GM18868 (cell line): ENCODE measurements around the gene DUS1L.

Experiments used
- ATAC-seq: cut with Tn5 transposase; IDR thresholded peaks from one replicate; pipeline ENCODE4 v1.9.1; 2021; ENCODE audit warnings: mild to moderate bottlenecking, moderate library complexity; ENCODE audit not compliant: unreplicated experiment

DUS1L gene

DNA sequence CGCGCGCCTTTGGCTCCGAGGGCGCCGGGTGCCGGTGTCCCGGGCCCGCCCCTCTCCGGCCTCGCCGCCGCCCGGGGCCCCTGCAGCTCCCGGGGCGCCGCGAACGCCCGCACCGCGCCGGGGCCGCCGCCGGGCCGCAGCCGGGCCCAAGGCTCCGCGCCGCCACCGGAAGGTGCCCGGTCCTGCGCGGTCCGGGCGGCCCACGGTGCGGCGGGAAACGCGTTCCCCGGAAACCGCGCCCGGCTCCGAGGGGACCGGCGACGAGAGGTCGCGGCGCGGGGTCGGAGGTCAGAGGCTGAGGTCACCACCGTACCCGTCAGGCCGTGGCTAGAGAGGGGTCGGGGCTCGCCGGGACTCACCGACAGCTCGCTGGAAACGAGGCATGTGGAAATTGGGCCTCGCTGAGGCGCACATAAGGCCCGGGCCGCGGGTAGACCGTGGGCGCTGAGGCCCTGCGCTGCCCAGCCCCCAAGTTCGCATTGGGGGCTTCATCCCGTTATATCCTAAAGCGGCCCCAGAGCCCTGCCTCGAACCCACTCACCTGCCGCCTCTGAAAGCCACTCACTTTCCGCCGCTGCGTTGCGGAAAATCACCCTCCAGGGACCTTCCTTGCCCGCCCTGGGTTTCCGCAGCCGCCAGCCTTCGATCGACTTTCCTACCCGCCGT, at the start of gene DUS1L:
Gene DUS1L (minus strand): TSS at position 167 of the 666 bp plus-strand sequence. CDS start 745 bp downstream, outside the sequence.
- ATAC-seq = peak; percentile 67

DNA sequence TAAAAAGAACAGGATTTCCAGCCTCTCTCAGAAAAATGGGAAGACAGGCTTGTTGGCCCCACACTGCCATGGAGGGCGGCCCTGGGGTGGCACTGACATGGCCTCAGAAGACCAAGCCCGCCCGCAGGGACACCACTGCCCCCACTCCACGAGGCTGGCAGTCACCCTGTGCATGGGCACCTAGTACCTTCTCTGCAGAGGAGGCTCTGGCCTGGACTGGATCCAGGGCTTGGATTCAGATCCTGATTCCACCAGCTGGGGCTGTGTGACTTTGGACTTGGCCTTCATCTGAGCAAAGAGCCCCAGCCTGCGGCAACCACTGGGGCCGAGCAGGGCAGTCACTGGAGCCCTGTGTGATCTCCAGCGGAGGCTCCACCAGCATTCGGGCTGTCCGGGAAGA, 49.3 kb upstream of the DUS1L start:
- no peak for ATAC-seq

DNA sequence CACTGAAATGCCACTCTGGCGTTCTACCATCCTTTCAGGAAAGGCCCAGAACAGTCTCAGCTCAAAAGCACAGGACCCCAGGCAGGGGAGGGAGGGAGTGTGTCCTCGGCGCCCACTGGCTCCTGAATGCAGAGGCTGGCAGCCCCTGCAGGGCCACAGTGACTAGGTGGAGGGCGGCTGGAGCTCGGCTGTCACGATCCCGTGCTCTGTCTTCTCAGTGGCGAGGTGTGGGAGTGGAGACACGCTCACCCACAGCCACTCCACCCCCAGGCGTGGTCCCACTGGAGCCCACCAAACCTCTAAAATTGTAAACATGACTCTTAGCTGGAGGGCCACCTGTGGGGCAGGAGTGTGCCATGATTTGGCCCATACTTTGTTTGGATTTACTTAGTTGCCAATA, 48.8 kb upstream of the DUS1L start:
- ATAC-seq = no peak

DNA sequence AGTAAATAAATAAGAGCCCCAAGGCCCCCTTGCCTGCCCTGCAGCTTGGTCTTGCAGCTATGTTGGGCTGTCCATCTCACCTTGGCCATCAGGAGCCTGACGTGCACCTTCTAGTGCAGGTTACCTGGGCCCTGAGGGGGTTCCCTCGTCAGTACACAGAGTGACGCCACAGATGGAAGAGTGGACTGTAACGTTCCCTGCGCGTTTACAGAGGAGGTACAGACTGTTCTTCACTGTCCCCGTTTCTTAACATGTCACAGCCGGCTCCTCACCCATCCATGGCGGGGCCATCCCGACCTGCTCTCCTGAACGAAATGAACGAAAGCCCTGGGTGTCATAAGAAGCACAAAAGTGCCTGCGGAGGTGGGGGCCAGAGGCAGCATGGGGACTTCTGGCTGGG, 48.3 kb upstream of the DUS1L start:
- ATAC-seq = no peak

- no peak for ATAC-seq
Observed at GRCh38 chr17:82113422-82113821, 47.8 kb upstream of the DUS1L start.

DNA sequence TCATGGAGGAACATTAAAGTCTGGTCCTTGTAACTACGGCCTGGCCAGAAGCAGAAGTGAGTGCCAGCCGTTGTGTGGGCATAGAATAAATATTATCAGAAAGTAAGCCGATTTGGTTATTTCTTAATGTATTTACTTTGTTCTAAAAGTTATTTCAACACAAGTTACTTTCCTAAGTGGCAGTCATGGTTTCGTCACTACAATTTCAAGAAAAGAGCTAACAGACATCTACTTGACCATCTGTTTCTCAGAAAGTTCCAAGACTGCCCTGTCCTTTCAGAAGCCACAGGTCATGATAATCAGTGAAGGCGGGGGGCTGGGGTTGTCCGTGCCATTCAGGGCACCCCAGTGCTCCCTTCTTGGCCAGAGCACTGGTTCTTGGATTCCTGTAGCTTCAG, 47.3 kb upstream of the DUS1L start:
- ATAC-seq = no peak

DNA sequence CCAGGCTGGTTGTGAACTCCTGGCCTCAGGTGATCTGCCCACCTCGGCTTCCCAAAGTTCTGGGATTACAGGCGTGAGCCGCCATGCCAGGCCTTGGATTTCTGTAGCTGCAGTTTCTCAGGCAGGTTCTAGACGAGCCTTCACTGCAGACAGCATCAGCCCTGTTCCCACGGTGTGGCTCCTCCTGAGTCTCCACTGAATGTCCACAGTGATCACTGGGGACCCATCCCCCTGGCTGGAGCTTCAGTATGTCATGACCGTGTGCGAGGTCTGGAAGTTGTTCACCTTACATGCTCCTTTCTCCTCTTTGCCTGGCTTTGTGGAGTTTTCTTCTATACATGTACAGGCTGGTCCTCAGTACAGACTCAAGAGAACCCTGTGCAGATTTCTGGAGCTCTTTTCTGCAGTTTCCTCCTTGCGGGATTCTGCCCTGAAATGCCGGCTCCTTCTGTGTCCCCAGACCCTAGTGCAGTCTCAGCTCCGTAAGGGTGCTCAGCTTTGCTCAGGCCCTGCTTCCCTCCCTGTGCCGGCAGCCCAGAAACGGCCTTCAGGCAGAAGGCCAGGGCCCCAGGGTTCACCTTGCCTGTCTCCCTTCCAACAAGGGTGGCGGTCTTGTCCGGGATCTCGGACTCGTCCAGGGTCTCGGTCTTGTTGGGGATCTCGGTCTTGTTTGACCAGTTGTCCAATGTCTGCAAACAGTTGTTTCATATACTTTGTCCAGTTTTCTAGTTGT, 46.7 kb upstream of the DUS1L start:
- no peak for ATAC-seq

DNA sequence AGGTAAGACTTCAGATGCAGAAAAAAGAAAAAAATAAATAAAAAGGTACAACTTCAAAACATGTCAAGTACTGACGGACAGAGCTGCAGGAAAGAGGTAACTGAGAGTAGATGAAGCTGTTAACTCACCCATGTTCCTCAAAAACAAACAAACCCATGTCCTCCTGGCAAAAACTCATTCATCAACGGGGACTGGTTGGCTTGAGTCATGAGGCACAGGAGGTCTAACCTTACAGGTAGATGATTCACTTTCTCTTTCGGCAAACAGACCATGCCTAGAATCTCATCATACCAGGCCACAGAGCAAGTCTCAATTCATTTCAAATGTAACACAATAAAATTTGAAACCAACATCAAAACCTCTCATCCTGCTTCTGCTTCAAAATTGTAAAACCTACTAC, 44.7 kb upstream of the DUS1L start:
- ATAC-seq = no peak

DNA sequence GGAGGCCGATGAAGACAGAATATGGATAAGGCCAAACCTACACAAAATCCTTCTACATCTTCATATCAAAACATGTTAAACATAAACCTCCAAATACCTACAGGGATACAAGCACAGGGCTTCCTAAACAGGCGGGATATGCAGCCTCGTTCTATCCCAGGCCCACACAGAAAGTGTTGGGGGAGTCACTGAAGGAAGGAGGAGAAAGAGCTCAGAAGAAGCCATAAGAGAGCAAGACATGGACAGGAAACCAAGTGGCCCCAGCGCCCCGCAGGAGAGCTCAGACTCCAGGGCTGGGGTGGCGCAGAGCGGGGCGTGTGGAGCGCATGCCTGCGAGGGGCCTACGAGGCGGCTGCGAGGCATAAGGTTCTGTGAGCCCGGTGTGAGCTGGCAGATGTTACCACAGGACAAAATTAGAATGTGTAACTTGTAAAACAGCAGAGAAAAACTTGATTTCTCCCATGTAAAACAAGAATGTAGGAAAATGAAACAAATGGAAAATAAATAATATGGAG, 43.4 kb upstream of the DUS1L start:
- no peak for ATAC-seq

- ATAC-seq = no peak
Observed at GRCh38 chr17:82108496-82108945, 42.9 kb upstream of the DUS1L start.

- no peak for ATAC-seq
Observed at GRCh38 chr17:82108038-82108437, 42.4 kb upstream of the DUS1L start.

GRCh38 chr17:82107341-82107860, 41.8 kb upstream of the DUS1L start:
- no peak for ATAC-seq

DNA sequence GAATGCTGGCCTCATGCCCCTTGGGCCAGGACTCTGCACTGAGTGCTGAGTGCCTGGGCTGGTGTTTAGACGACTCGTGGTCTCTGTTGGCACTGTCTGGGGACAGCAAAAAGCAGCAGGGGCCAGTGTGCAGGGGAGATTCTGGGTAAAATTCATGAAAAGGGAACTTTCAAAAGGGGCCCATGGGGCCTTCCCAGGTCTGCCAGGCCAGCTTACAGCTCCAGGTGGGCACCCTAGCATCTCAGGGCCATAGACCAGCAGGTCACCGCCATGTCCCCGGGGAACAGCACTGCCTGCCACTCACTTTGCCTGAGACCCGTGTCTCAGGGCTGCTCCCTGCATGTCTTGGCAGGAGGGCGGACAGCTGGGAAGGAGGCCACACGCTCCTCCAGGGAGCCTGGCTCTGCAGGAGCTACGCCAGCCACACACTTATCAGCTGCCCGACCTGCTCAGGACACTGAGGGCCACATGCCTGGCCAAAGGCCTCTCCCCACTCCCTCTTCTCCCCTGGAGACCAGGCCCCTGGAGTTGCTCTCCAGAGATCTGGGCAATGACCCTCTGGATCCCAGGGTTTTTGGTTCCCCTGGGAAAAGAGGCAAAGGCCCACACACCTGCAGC, 41.2 kb upstream of the DUS1L start:
- no peak for ATAC-seq

- ATAC-seq = peak; percentile 81
Observed at GRCh38 chr17:82105882-82106687, 40.5 kb upstream of the DUS1L start.

- ATAC-seq = no peak
Observed at GRCh38 chr17:82105417-82105881, 39.8 kb upstream of the DUS1L start.

DNA sequence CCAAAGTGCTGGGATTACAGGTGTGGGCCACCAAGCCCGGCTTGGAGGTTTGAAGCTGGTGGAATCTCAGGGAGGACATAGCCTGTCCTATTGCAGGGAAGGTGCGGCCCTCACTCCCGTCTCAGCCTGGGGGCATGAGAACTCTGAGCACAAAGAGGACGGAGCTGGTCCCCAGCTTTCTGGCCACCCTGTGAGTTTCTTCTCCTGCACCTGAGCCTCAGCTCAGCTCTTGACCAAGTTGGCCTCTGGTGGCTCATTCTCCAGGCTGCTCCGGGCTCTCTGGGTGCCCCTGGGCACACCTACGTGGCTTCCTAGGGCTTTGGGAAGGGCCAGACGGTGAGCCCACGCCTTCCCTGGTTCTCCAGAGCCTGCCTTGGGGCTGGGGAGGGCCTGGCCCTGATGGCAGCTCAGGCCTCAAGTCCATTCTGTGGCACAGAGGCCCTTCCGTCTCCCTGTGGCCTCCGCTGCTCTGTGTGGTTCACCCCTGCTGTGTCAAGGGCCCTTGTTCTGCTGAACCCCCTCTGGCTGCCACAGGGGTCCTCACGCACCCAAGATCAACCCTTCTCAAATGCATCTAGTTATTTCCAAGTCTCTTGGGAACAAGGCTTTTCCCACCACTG, 39.3 kb upstream of the DUS1L start:
- no peak for ATAC-seq

GRCh38 chr17:82103553-82104451, 38.2 kb upstream of the DUS1L start:
- no peak for ATAC-seq

DNA sequence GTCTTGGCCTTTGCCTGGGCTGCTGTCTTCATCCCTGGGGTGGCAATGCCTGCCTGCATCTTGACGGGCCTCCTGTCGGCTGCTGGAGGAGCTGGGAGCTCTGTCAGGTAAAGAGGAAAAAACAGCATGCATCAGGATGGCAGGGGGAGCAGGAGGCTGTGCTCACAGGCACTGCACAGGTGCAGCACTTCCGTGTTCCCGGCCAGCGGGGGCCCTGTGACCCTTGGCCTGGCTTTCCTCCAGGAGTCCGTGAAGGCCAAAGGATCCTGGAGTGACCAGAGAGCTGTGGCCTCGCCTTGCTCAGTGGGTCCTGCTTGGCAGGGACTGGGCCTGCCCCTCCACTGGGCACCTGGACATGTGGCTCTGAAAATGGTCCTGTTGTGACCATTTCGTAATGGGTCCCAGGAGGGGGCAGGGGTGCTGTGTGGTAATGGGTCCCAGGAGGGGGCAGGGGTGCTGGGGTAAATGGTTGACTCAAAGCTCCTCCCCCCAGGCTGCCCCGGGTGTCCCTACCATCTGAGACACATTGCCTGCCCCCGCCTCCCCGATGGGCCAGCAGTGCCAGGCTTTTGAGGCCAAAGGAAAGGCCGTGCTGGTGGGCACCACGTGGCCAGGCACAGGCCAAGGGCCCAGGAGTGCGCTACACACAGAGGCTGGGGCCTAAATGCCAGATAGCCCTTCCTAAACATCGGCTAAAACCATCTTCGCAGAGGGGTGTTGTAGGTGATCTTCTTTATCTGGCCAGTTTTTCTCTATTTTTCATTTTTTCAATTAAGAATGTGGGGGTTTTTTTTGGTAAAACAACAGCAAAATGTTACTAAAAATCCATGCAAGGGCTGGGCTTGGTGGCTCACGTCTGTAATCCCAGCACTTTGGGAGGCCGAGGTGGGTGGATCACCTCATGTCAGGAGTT, 36.4 kb upstream of the DUS1L start:
- no peak for ATAC-seq
